RWPE2 (cell line): ENCODE data around the gene RBBP8NL.

ENCODE experiments used
- ATAC-seq: fragments of 200-7000 bp; cut with Tn5 transposase; 3 replicates; pipeline ENCODE4 v1.9.1; 2021; ENCODE audit warnings: low read depth
- DNase-seq: peaks from one replicate; pipeline ENCODE4 v3.0.0-alpha.2; 2020; ENCODE audit warnings: low spot score
- H3K27ac ChIP-seq: fragments of 450-650 bp; 2 replicates; pipeline ENCODE4 v1.5.1; 2017; ENCODE audit warnings: mild to moderate bottlenecking; ENCODE audit not compliant: poor library complexity, severe bottlenecking
- H3K27me3 ChIP-seq: fragments of 250-450 bp; sonication (Bioruptor Pico); 2 replicates; pipeline ENCODE4 v1.5.1; 2021; ENCODE audit warnings: mild to moderate bottlenecking, moderate library complexity; ENCODE audit not compliant: insufficient read depth, poor library complexity, severe bottlenecking
- H3K36me3 ChIP-seq: fragments of 250-450 bp; sonication (Bioruptor Pico); 2 replicates; pipeline ENCODE4 v1.5.1; 2020; ENCODE audit warnings: low read depth, mild to moderate bottlenecking, moderate library complexity
- H3K4me1 ChIP-seq: fragments of 250-450 bp; sonication (Bioruptor Pico); 2 replicates; pipeline ENCODE4 v1.5.1; 2021; ENCODE audit warnings: mild to moderate bottlenecking, moderate library complexity; ENCODE audit not compliant: insufficient read depth, poor library complexity, severe bottlenecking
- H3K4me3 ChIP-seq: fragments of 250-450 bp; sonication (Bioruptor Pico); 2 replicates; pipeline ENCODE4 v1.5.1; 2021; ENCODE audit warnings: mild to moderate bottlenecking, moderate library complexity; ENCODE audit not compliant: severe bottlenecking
- H3K9me3 ChIP-seq: fragments of 250-450 bp; sonication (Bioruptor Pico); 2 replicates; pipeline ENCODE4 v1.5.1; 2021; ENCODE audit warnings: mild to moderate bottlenecking, moderate library complexity; ENCODE audit not compliant: severe bottlenecking
- CTCF ChIP-seq: fragments of 450-650 bp; IDR thresholded peaks from one replicate; pipeline ENCODE4 v1.5.1; 2017; ENCODE audit warnings: mild to moderate bottlenecking, moderate library complexity; ENCODE audit not compliant: poor library complexity, severe bottlenecking

RBBP8NL gene

GRCh38 chr20:62427172-62428001, at the start of gene RBBP8NL:
Gene RBBP8NL (minus strand): TSS chr20:62427539. CDS start chr20:62419647, 7,892 bp downstream.
- peak; percentile 92 for DNase-seq
- no peak within 1 kb of the TSS for H3K27ac ChIP-seq
- ATAC-seq, result peak; percentile 87
- no peaks in the 10 kb centered on the region for H3K9me3 ChIP-seq
- peaks cover under 1% of the 10 kb centered on the region for H3K27me3 ChIP-seq
- H3K4me1 ChIP-seq, result peaks cover 9% of the 10 kb centered on the region
- TF ChIP-seq CTCF, result no peak
- H3K36me3 ChIP-seq, result no peaks in the 10 kb centered on the region
- H3K4me3 ChIP-seq, result no peak within 1 kb of the TSS

GRCh38 chr20:62476056-62476838, 48.9 kb upstream of the RBBP8NL start:
- TF ChIP-seq CTCF, result no peak
- H3K4me1 ChIP-seq, result no peaks in the 10 kb centered on the region
- H3K27me3 ChIP-seq, result peaks cover 84% of the 10 kb centered on the region
- DNase-seq (peak; percentile 86), ATAC-seq (peak; percentile 20; the same call in 1 of the 3 replicates)
- H3K9me3 ChIP-seq, result no peaks in the 10 kb centered on the region
- H3K36me3 ChIP-seq, result no peaks in the 10 kb centered on the region
- no peak overlapping the region for H3K4me3 ChIP-seq
- no peak overlapping the region for H3K27ac ChIP-seq

GRCh38 chr20:62475772-62476055, 48.4 kb upstream of the RBBP8NL start, which contains the start of gene GATA5:
Gene GATA5 (minus strand): TSS chr20:62475995. CDS start chr20:62475521, 474 bp downstream.
- Histone ChIP-seq H3K27ac (no peak within 1 kb of the TSS), H3K4me3 (no peak within 1 kb of the TSS), H3K27me3 (peaks cover 83% of the 10 kb centered on the region), H3K36me3 (no peaks in the 10 kb centered on the region), H3K9me3 (no peaks in the 10 kb centered on the region), H3K4me1 (no peaks in the 10 kb centered on the region)
- no peak for TF ChIP-seq CTCF
- ATAC-seq (peak; percentile 3; the same call in 2 of the 3 replicates), DNase-seq (no peak)

- Histone ChIP-seq H3K9me3 (no peaks in the 10 kb centered on the region), H3K4me1 (no peaks in the 10 kb centered on the region), H3K36me3 (no peaks in the 10 kb centered on the region), H3K27me3 (peaks cover 86% of the 10 kb centered on the region), H3K4me3 (no peak overlapping the region), H3K27ac (no peak overlapping the region)
- no peak for TF ChIP-seq CTCF
- ATAC-seq (peak; percentile 3), DNase-seq (peak; percentile 83)
Measured at GRCh38 chr20:62475027-62475771, 47.9 kb upstream of the RBBP8NL start.
